DND-41 (cell line): ENCODE data around the gene CCS.

ENCODE experiments used
- ATAC-seq: fragments of 200-7000 bp; cut with Tn5 transposase; 3 replicates; pipeline ENCODE4 v1.9.1; 2021; ENCODE audit warnings: low read depth; ENCODE audit not compliant: insufficient read depth
- DNase-seq: peaks from one replicate; pipeline ENCODE4 v3.0.0-alpha.2; 2020
- H2AFZ ChIP-seq: 2 replicates; pipeline ENCODE4 v1.6.0; 2012; ENCODE audit warnings: low read depth, low read length
- H3K27ac ChIP-seq: 2 replicates; pipeline ENCODE4 v1.5.1; 2012; ENCODE audit warnings: low read length, inconsistent platforms
- H3K27me3 ChIP-seq: fragments of 200-600 bp; sonication (generic); 2 replicates; pipeline ENCODE4 v1.6.0; 2012; ENCODE audit warnings: low read length, mild to moderate bottlenecking, inconsistent platforms; ENCODE audit not compliant: insufficient read depth, poor library complexity
- H3K36me3 ChIP-seq: 2 replicates; pipeline ENCODE4 v1.5.1; 2012; ENCODE audit warnings: low read length, inconsistent platforms; ENCODE audit not compliant: insufficient read depth
- H3K4me1 ChIP-seq: 2 replicates; pipeline ENCODE4 v1.5.1; 2012; ENCODE audit warnings: mild to moderate bottlenecking, low read length; ENCODE audit not compliant: insufficient read depth
- H3K4me2 ChIP-seq: 2 replicates; pipeline ENCODE4 v1.6.0; 2012; ENCODE audit warnings: mild to moderate bottlenecking, moderate library complexity, low read length, inconsistent platforms; ENCODE audit not compliant: insufficient read depth
- H3K4me3 ChIP-seq, 2 experiments: fragments of 200-600 bp in 1 of 2; shearing (Covaris generic) in 1 of 2; 2 replicates each; pipeline ENCODE4 v1.5.1; 2012 to 2016; ENCODE audit warnings: inconsistent platforms in 2 of 2, low read length in 2 of 2, mild to moderate bottlenecking in 2 of 2, low read depth in 1 of 2, moderate library complexity in 1 of 2
- H3K79me2 ChIP-seq: 2 replicates; pipeline ENCODE4 v1.6.0; 2012; ENCODE audit warnings: low read length, inconsistent platforms; ENCODE audit not compliant: insufficient read depth
- H3K9ac ChIP-seq: 2 replicates; pipeline ENCODE4 v1.6.0; 2012; ENCODE audit warnings: low read depth, mild to moderate bottlenecking, inconsistent platforms, low read length, moderate library complexity
- H3K9me3 ChIP-seq: 2 replicates; pipeline ENCODE4 v1.5.1; 2012; ENCODE audit warnings: low read length, moderate library complexity, mild to moderate bottlenecking, inconsistent platforms; ENCODE audit not compliant: insufficient read depth, severe bottlenecking
- H4K20me1 ChIP-seq: 2 replicates; pipeline ENCODE4 v1.6.0; 2012; ENCODE audit warnings: low read length; ENCODE audit not compliant: insufficient read depth
- CTCF ChIP-seq: IDR thresholded peaks from 2 replicates; pipeline ENCODE4 v1.5.1; 2012; ENCODE audit warnings: borderline replicate concordance, low read length, moderate library complexity, mild to moderate bottlenecking; ENCODE audit not compliant: poor library complexity, severe bottlenecking; ENCODE audit errors: extremely low read depth
- EZH2 ChIP-seq: IDR thresholded peaks from 3 replicates; pipeline ENCODE4 v1.6.1; 2012; ENCODE audit warnings: borderline replicate concordance, low read depth, mild to moderate bottlenecking, moderate library complexity, low read length, inconsistent platforms; ENCODE audit not compliant: severe bottlenecking

The CCS gene

GRCh38 chr11:66593303-66593635 is 284 bp downstream of the CCS start:
- peak overlapping the region; percentile 80 to 96 for H3K4me3 ChIP-seq
- no peaks in the 10 kb centered on the region; the same call in 1 of the 2 replicates for H3K36me3 ChIP-seq
- H3K9ac ChIP-seq = peak overlapping the region; percentile 82
- H3K4me2 ChIP-seq = peak overlapping the region; percentile 98
- no peak for ATAC-seq
- H2AFZ ChIP-seq = peak overlapping the region; percentile 93
- TF ChIP-seq CTCF (no peak), EZH2 (no peak)
- H3K27ac ChIP-seq = peak overlapping the region; percentile 81
- peaks cover 26% of the 10 kb centered on the region for H3K4me1 ChIP-seq
- H3K9me3 ChIP-seq = no peaks in the 10 kb centered on the region
- peaks cover 12% of the 10 kb centered on the region for H3K79me2 ChIP-seq
- H3K27me3 ChIP-seq = no peaks in the 10 kb centered on the region
- DNase-seq = no peak
- no peaks in the 10 kb centered on the region for H4K20me1 ChIP-seq

GRCh38 chr11:66593650-66594049 is 665 bp downstream of the CCS start:
- Histone ChIP-seq H3K4me1 (peaks cover 26% of the 10 kb centered on the region), H2AFZ (peak overlapping the region; percentile 93), H3K27ac (peak overlapping the region; percentile 81)

GRCh38 chr11:66595245-66595904 is 2.4 kb downstream of the CCS start:
- Histone ChIP-seq H3K36me3 (peaks cover 11% of the 10 kb centered on the region), H3K4me2 (no peak overlapping the region), H3K27me3 (no peaks in the 10 kb centered on the region), H3K27ac (no peak overlapping the region), H3K79me2 (peaks cover 12% of the 10 kb centered on the region), H2AFZ (no peak overlapping the region), H3K4me3 (no peak overlapping the region), H4K20me1 (no peaks in the 10 kb centered on the region), H3K4me1 (peaks cover 26% of the 10 kb centered on the region), H3K9ac (no peak overlapping the region), H3K9me3 (no peaks in the 10 kb centered on the region)
- ATAC-seq (no peak), DNase-seq (no peak)
- no peak for TF ChIP-seq EZH2
- no peak for TF ChIP-seq CTCF

More at GRCh38 chr11:66593650-66594049, 665 bp downstream of the CCS start:
- peak overlapping the region; percentile 80 to 96 for H3K4me3 ChIP-seq
- ATAC-seq = no peak
- H3K79me2 ChIP-seq = peaks cover 12% of the 10 kb centered on the region
- no peaks in the 10 kb centered on the region; the same call in 1 of the 2 replicates for H3K36me3 ChIP-seq
- H3K4me2 ChIP-seq = peak overlapping the region; percentile 98
- DNase-seq = no peak
- no peaks in the 10 kb centered on the region for H4K20me1 ChIP-seq
- TF ChIP-seq EZH2 (no peak), CTCF (no peak)
- no peaks in the 10 kb centered on the region for H3K9me3 ChIP-seq
- H3K27me3 ChIP-seq = no peaks in the 10 kb centered on the region
- peak overlapping the region; percentile 82 for H3K9ac ChIP-seq
